ENCODE measurements around the gene XPNPEP2. TPM values are rescaled to one million over a fixed set of nuclear protein-coding genes. Genes with fewer than 3 reads are reported as not detected.

Gene XPNPEP2
- total and polyA plus RNA-seq, 9 donors, result 3.0 to 12.9 (median 4.7) TPM

DNA sequence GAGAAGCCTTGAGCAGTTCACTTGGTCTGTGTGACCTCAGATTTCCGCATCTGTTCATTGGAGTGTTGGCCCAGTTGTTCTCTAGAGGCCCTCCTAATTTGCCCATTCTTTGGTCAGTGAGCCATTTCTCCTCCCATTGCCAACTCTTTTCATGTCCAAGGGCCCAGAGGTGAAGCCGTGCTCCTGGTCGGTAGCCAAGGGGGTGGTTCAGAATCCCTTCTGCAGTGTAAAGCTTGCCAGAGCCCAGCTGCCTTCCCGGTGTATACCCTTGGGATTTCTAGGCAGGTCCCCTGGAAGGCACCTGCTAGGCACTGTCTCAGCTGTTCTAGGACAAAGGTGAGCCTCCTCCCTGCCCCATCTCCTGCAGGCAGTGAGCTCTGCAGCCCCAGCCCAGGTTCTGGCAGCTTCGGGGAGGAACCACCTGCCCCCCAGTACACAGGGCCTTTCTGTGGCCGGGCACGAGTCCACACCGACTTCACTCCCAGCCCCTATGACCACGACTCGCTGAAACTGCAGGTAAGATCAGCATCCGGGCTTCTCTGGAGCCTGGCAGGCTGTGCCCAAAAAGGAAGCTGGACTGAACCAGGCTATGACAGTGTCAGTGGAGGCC, 53.3 kb downstream of the XPNPEP2 start:
- Histone ChIP-seq H3K27me3 (ENCODE audit: control insufficient read depth, insufficient read depth, low read length) (peaks cover 15% of the 10 kb centered on the region), H3K9me3 (replicated peaks; ENCODE audit: control insufficient read depth, low read depth, low read length) (no peaks in the 10 kb centered on the region), H3K27ac (ENCODE audit: low read length) (no peak overlapping the region), H3K36me3 (ENCODE audit: control insufficient read depth, insufficient read depth, low read length) (no peaks in the 10 kb centered on the region), H3K4me1 (ENCODE audit: control insufficient read depth, insufficient read depth, low read length) (peaks cover 7% of the 10 kb centered on the region), H3K4me3 (ENCODE audit: low read length) (no peak overlapping the region)
- whole genome bisulfite sequencing (ENCODE audit: insufficient coverage), result 70% methylated on average over 11 of the region's 11 CpGs
- DNase-seq, result no peak

- 88% methylated on average over 16 of the region's 18 CpGs for WGBS (ENCODE audit: insufficient coverage)
- no peak for DNase-seq
- no peak overlapping the region for H3K4me3 ChIP-seq (ENCODE audit: low read length)
- H3K4me1 ChIP-seq (ENCODE audit: control insufficient read depth, insufficient read depth, low read length), result peaks cover 7% of the 10 kb centered on the region
- no peak overlapping the region for H3K27ac ChIP-seq (ENCODE audit: low read length)
- peaks cover 19% of the 10 kb centered on the region for H3K27me3 ChIP-seq (ENCODE audit: control insufficient read depth, insufficient read depth, low read length)
- no peaks in the 10 kb centered on the region for H3K36me3 ChIP-seq (ENCODE audit: control insufficient read depth, insufficient read depth, low read length)
- no peaks in the 10 kb centered on the region for H3K9me3 ChIP-seq (replicated peaks; ENCODE audit: control insufficient read depth, low read depth, low read length)
These were observed 54.0 kb downstream of the XPNPEP2 start for GRCh38 chrX:129792586-129793291.

DNA sequence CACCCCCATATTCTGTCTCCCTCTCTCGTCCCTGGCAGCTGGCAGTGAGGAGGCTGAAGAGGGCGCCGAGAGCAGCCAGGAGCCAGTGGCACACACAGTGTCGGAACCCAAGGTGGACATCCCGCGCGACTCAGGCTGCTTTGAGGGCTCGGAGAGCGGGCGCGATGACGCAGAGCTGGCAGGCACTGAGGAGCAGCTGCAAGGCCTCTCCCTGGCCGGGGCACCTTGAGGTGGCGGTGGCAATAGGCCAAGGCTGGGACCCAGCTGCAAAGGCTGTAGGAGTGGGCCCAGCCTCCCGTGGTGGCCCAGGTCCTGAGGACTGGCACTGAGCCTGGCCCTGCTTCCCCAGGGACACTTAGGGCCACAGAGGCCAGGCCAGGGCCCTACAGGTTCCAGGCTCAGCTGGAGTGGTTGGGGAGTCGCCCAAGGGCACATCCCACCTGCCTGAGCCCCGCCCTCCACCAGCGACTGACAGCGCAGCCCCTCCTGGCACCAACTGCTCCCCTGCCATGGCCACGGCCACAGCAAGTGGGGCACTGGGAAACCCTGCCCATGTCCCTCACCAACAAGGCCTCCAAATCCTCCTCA, 54.9 kb downstream of the XPNPEP2 start:
- no peak overlapping the region for H3K4me3 ChIP-seq (ENCODE audit: low read length)
- peaks cover 17% of the 10 kb centered on the region for H3K27me3 ChIP-seq (ENCODE audit: control insufficient read depth, insufficient read depth, low read length)
- DNase-seq, result no peak
- no peaks in the 10 kb centered on the region for H3K9me3 ChIP-seq (replicated peaks; ENCODE audit: control insufficient read depth, low read depth, low read length)
- WGBS (ENCODE audit: insufficient coverage), result 79% methylated on average over 20 of the region's 20 CpGs
- peaks cover 5% of the 10 kb centered on the region for H3K36me3 ChIP-seq (ENCODE audit: control insufficient read depth, insufficient read depth, low read length)
- no peak overlapping the region for H3K27ac ChIP-seq (ENCODE audit: low read length)
- peaks cover 7% of the 10 kb centered on the region for H3K4me1 ChIP-seq (ENCODE audit: control insufficient read depth, insufficient read depth, low read length)

GRCh38 chrX:129795584-129795983, 56.8 kb downstream of the XPNPEP2 start:
- Histone ChIP-seq H3K4me1 (ENCODE audit: control insufficient read depth, insufficient read depth, low read length) (peaks cover 7% of the 10 kb centered on the region), H3K36me3 (ENCODE audit: control insufficient read depth, insufficient read depth, low read length) (peaks cover 11% of the 10 kb centered on the region), H3K4me3 (ENCODE audit: low read length) (no peak overlapping the region), H3K27ac (ENCODE audit: low read length) (no peak overlapping the region), H3K9me3 (replicated peaks; ENCODE audit: control insufficient read depth, low read depth, low read length) (no peaks in the 10 kb centered on the region), H3K27me3 (ENCODE audit: control insufficient read depth, insufficient read depth, low read length) (peaks cover 21% of the 10 kb centered on the region)
- no peak for DNase-seq
- no CpG with 5 or more reads among the region's 1 CpG for WGBS (ENCODE audit: insufficient coverage)

GRCh38 chrX:129797251-129797906, 58.6 kb downstream of the XPNPEP2 start:
- H3K36me3 ChIP-seq (ENCODE audit: control insufficient read depth, insufficient read depth, low read length), result peaks cover 11% of the 10 kb centered on the region
- 61% methylated on average over 4 of the region's 4 CpGs for WGBS (ENCODE audit: insufficient coverage)

DNA sequence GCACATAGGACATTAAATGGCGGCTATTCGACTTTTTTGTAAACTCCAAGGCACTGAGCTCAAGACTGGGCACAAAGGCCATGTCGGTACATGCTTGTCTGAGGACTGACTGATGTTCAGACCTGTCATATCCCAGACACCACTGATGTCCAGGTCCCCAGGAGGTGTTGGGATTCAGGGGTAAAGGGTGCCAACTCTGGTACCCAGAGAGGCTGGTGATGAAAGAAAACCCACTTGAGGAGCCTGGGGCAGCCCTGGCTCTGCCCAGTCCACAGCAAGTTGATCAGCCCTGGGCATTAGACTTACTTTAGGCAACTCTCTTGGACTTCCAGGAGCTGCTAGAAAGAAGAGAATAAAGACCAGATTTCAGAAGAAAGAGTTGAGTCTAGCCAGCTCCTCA, 59.7 kb downstream of the XPNPEP2 start:
- H3K27ac ChIP-seq (ENCODE audit: low read length), result no peak overlapping the region
- H3K27me3 ChIP-seq (ENCODE audit: control insufficient read depth, insufficient read depth, low read length), result peaks cover 16% of the 10 kb centered on the region
- no peak overlapping the region for H3K4me3 ChIP-seq (ENCODE audit: low read length)
- DNase-seq, result no peak
- 100% methylated on average over 2 of the region's 3 CpGs for WGBS (ENCODE audit: insufficient coverage)
- peaks cover 7% of the 10 kb centered on the region for H3K4me1 ChIP-seq (ENCODE audit: control insufficient read depth, insufficient read depth, low read length)
- H3K9me3 ChIP-seq (replicated peaks; ENCODE audit: control insufficient read depth, low read depth, low read length), result no peaks in the 10 kb centered on the region
- peaks cover 11% of the 10 kb centered on the region for H3K36me3 ChIP-seq (ENCODE audit: control insufficient read depth, insufficient read depth, low read length)

More at GRCh38 chrX:129797251-129797906, 58.6 kb downstream of the XPNPEP2 start:
- Histone ChIP-seq H3K27me3 (ENCODE audit: control insufficient read depth, insufficient read depth, low read length) (peaks cover 14% of the 10 kb centered on the region), H3K9me3 (replicated peaks; ENCODE audit: control insufficient read depth, low read depth, low read length) (no peaks in the 10 kb centered on the region), H3K27ac (ENCODE audit: low read length) (no peak overlapping the region), H3K4me3 (ENCODE audit: low read length) (no peak overlapping the region), H3K4me1 (ENCODE audit: control insufficient read depth, insufficient read depth, low read length) (peaks cover 7% of the 10 kb centered on the region)
- DNase-seq, result no peak

DNA sequence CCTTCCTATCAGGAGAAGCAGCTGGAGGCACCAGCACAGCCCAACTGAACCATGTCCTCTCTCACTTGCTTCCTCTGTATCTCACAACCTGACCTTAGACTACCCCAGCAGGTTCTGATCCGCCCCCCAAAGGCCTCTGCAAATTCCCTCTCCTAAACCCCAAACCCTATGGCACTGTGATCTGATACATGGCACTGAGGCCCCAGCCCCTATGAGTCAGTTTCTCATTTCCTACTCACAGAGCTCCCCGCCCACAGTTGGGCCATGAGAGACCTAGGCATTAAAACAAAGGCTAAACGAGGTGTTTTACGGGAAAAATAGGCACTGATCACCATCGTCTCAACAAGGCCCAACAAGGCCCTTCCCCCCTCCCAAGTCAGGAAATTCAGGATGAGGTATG, 60.1 kb downstream of the XPNPEP2 start:
- H3K36me3 ChIP-seq (ENCODE audit: control insufficient read depth, insufficient read depth, low read length), result peaks cover 11% of the 10 kb centered on the region
- DNase-seq, result no peak
- peaks cover 4% of the 10 kb centered on the region for H3K4me1 ChIP-seq (ENCODE audit: control insufficient read depth, insufficient read depth, low read length)
- H3K9me3 ChIP-seq (replicated peaks; ENCODE audit: control insufficient read depth, low read depth, low read length), result no peaks in the 10 kb centered on the region
- WGBS (ENCODE audit: insufficient coverage), result 64% methylated on average over 1 of the region's 5 CpGs
- H3K27me3 ChIP-seq (ENCODE audit: control insufficient read depth, insufficient read depth, low read length), result peaks cover 16% of the 10 kb centered on the region
- H3K4me3 ChIP-seq (ENCODE audit: low read length), result no peak overlapping the region
- H3K27ac ChIP-seq (ENCODE audit: low read length), result no peak overlapping the region

DNA sequence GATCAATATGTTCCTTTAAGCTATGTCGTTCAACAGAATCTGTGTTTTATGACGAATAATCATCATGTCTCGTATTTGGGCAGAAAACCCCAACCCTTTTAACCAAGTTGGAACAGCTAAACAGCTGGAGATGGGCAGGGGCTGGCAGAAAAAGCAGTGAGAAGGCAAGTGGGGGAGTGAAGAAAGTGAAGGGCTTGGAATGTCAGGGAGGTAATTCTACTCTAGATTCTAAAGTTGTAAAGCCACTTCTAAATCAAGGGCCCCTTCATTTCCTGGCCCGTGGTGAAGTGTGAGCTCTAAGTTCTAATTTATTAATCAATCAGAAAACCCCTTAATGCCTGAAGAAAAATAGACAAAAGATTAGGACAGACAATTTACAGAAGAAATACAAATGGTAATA, 61.4 kb downstream of the XPNPEP2 start:
- Histone ChIP-seq H3K4me3 (ENCODE audit: low read length) (no peak overlapping the region), H3K36me3 (ENCODE audit: control insufficient read depth, insufficient read depth, low read length) (peaks cover 18% of the 10 kb centered on the region), H3K9me3 (replicated peaks; ENCODE audit: control insufficient read depth, low read depth, low read length) (no peaks in the 10 kb centered on the region), H3K27me3 (ENCODE audit: control insufficient read depth, insufficient read depth, low read length) (peaks cover 13% of the 10 kb centered on the region), H3K27ac (ENCODE audit: low read length) (no peak overlapping the region), H3K4me1 (ENCODE audit: control insufficient read depth, insufficient read depth, low read length) (peaks cover 2% of the 10 kb centered on the region)
- DNase-seq, result no peak
- 80% methylated on average over 1 of the region's 4 CpGs for WGBS (ENCODE audit: insufficient coverage)

GRCh38 chrX:129802863-129803262, 64.1 kb downstream of the XPNPEP2 start:
- H3K4me1 ChIP-seq (ENCODE audit: control insufficient read depth, insufficient read depth, low read length), result peaks cover 2% of the 10 kb centered on the region
- H3K4me3 ChIP-seq (ENCODE audit: low read length), result no peak overlapping the region
- DNase-seq, result peak; percentile 58
- H3K36me3 ChIP-seq (ENCODE audit: control insufficient read depth, insufficient read depth, low read length), result peaks cover 26% of the 10 kb centered on the region
- H3K27me3 ChIP-seq (ENCODE audit: control insufficient read depth, insufficient read depth, low read length), result peaks cover 9% of the 10 kb centered on the region
- H3K27ac ChIP-seq (ENCODE audit: low read length), result no peak overlapping the region
- WGBS (ENCODE audit: insufficient coverage), result no CpG with 5 or more reads among the region's 1 CpG
- H3K9me3 ChIP-seq (replicated peaks; ENCODE audit: control insufficient read depth, low read depth, low read length), result no peaks in the 10 kb centered on the region

GRCh38 chrX:129804806-129805205, 66.0 kb downstream of the XPNPEP2 start:
- peaks cover 2% of the 10 kb centered on the region for H3K4me1 ChIP-seq (ENCODE audit: control insufficient read depth, insufficient read depth, low read length)

More at GRCh38 chrX:129804806-129805205, 66.0 kb downstream of the XPNPEP2 start:
- Histone ChIP-seq H3K27ac (ENCODE audit: low read length) (no peak overlapping the region), H3K9me3 (replicated peaks; ENCODE audit: control insufficient read depth, low read depth, low read length) (no peaks in the 10 kb centered on the region), H3K36me3 (ENCODE audit: control insufficient read depth, insufficient read depth, low read length) (peaks cover 18% of the 10 kb centered on the region), H3K4me3 (ENCODE audit: low read length) (no peak overlapping the region), H3K27me3 (ENCODE audit: control insufficient read depth, insufficient read depth, low read length) (peaks cover 2% of the 10 kb centered on the region)
- DNase-seq, result no peak
- WGBS (ENCODE audit: insufficient coverage), result 62% methylated on average over 2 of the region's 4 CpGs

Measured in muscle of leg (tissue), 11 donors.